ENCODE results near the gene ROBO1. TPM values are rescaled to one million over a fixed set of nuclear protein-coding genes. Genes with fewer than 3 reads are reported as not detected.

ROBO1 gene
- total RNA-seq, 1 donor from 2014 or later, result 27.1 TPM

- no peak overlapping the region for H3K27ac ChIP-seq
- DNase-seq (no peak), ATAC-seq (no peak)
- H3K27me3 ChIP-seq, result no peaks in the 10 kb centered on the region
- H3K4me1 ChIP-seq, result no peaks in the 10 kb centered on the region
- TF ChIP-seq, protein P1, sequence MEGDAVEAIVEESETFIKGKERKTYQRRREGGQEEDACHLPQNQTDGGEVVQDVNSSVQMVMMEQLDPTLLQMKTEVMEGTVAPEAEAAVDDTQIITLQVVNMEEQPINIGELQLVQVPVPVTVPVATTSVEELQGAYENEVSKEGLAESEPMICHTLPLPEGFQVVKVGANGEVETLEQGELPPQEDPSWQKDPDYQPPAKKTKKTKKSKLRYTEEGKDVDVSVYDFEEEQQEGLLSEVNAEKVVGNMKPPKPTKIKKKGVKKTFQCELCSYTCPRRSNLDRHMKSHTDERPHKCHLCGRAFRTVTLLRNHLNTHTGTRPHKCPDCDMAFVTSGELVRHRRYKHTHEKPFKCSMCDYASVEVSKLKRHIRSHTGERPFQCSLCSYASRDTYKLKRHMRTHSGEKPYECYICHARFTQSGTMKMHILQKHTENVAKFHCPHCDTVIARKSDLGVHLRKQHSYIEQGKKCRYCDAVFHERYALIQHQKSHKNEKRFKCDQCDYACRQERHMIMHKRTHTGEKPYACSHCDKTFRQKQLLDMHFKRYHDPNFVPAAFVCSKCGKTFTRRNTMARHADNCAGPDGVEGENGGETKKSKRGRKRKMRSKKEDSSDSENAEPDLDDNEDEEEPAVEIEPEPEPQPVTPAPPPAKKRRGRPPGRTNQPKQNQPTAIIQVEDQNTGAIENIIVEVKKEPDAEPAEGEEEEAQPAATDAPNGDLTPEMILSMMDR (IDR thresholded peaks at IDR 0.05), result no peak
- H3K9me3 ChIP-seq, result no peaks in the 10 kb centered on the region
- no peak overlapping the region for H3K4me3 ChIP-seq
- intact Hi-C loops (cut with DNase I), result no loop called here
- H3K36me3 ChIP-seq, result no peaks in the 10 kb centered on the region
These were observed 1022.0 kb downstream of the ROBO1 start for GRCh38 chr3:78745847-78746246.

- intact Hi-C loops (cut with DNase I), result no loop called here
- H3K27me3 ChIP-seq, result no peaks in the 10 kb centered on the region
- TF ChIP-seq, protein P1 (IDR thresholded peaks at IDR 0.05), result no peak
- DNase-seq, result no peak
- no peak for ATAC-seq
- H3K27ac ChIP-seq, result no peak overlapping the region
- no peaks in the 10 kb centered on the region for H3K36me3 ChIP-seq
- no peaks in the 10 kb centered on the region for H3K9me3 ChIP-seq
- no peaks in the 10 kb centered on the region for H3K4me1 ChIP-seq
- no peak overlapping the region for H3K4me3 ChIP-seq
These were observed 1025.3 kb downstream of the ROBO1 start for GRCh38 chr3:78742491-78742890.

GRCh38 chr3:78742041-78742440 lies 1025.8 kb downstream of the ROBO1 start:
- no peak for DNase-seq
- H3K4me3 ChIP-seq, result no peak overlapping the region
- no peak for ATAC-seq

GRCh38 chr3:78741066-78741645 lies 1026.6 kb downstream of the ROBO1 start:
- Histone ChIP-seq H3K36me3 (no peaks in the 10 kb centered on the region), H3K4me3 (no peak overlapping the region), H3K27ac (no peak overlapping the region), H3K4me1 (no peaks in the 10 kb centered on the region), H3K27me3 (no peaks in the 10 kb centered on the region), H3K9me3 (no peaks in the 10 kb centered on the region)
- ATAC-seq (no peak), DNase-seq (no peak)
- intact Hi-C loops (cut with DNase I), result no loop called here
- TF ChIP-seq, protein P1 (IDR thresholded peaks at IDR 0.05), result peak; percentile 47

More at GRCh38 chr3:78742041-78742440, 1025.8 kb downstream of the ROBO1 start:
- TF ChIP-seq, protein P1 (IDR thresholded peaks at IDR 0.05), result no peak
- Histone ChIP-seq H3K4me1 (no peaks in the 10 kb centered on the region), H3K36me3 (no peaks in the 10 kb centered on the region), H3K9me3 (no peaks in the 10 kb centered on the region), H3K27me3 (no peaks in the 10 kb centered on the region), H3K27ac (no peak overlapping the region)
- intact Hi-C loops (cut with DNase I), result no loop called here

DNA sequence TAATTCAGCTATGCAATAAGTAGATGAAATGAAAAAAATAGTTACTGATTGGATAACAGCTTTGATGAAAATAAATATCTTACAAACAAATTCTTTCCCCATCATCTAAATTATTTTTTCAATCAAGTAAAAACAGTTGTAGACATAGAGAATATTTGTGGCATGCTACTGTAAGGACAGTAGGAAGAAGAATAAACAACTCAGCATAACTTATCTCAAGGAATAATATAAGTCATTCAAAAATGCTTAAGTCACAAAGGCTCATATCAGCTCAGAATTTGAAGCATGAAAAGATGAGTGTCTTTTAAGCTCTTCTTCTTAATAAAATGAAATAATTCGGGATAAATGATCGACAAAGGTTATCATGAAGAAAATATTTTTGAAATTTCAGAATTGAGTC lies 1029.0 kb downstream of the ROBO1 start:
- Histone ChIP-seq H3K4me1 (no peaks in the 10 kb centered on the region), H3K4me3 (no peak overlapping the region), H3K36me3 (no peaks in the 10 kb centered on the region), H3K27me3 (no peaks in the 10 kb centered on the region), H3K27ac (no peak overlapping the region), H3K9me3 (no peaks in the 10 kb centered on the region)
- intact Hi-C loops (cut with DNase I), result no loop called here
- TF ChIP-seq, protein P1 (IDR thresholded peaks at IDR 0.05), result no peak
- DNase-seq, result no peak
- no peak for ATAC-seq

DNA sequence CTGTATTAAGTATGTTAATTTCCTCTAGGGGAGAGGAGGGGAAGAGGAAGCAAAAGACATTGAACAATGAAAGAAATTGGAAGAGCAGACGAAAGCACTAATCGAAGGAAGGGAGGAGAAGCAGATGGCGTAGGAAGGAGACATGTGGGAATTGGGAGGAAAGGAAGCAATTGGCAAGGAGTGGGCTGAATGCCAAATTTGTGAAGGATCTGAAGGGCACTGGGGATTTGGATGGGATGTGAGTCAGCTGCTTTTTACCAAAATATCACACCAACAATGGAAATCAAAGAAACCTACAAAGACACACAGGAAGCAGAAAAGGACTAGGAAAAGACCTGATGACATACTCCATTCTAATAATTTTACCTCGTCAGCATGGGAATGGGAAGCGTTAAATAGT lies 1029.8 kb downstream of the ROBO1 start:
- Histone ChIP-seq H3K36me3 (no peaks in the 10 kb centered on the region), H3K27ac (no peak overlapping the region), H3K27me3 (no peaks in the 10 kb centered on the region), H3K9me3 (no peaks in the 10 kb centered on the region), H3K4me3 (no peak overlapping the region), H3K4me1 (no peaks in the 10 kb centered on the region)
- TF ChIP-seq, protein P1 (IDR thresholded peaks at IDR 0.05), result no peak
- intact Hi-C loops (cut with DNase I), result no loop called here
- no peak for ATAC-seq
- DNase-seq, result no peak

Data from upper lobe of right lung (tissue), 1 donor.